ENCODE results near the gene JCHAIN. TPM values are rescaled to one million over a fixed set of nuclear protein-coding genes. Genes with fewer than 3 reads are reported as not detected.

JCHAIN gene
- total and polyA plus RNA-seq, 2 of the 13 experiments (the other 11 are each of a cell fraction or from before 2014, with no cell fraction given) = not detected

DNA sequence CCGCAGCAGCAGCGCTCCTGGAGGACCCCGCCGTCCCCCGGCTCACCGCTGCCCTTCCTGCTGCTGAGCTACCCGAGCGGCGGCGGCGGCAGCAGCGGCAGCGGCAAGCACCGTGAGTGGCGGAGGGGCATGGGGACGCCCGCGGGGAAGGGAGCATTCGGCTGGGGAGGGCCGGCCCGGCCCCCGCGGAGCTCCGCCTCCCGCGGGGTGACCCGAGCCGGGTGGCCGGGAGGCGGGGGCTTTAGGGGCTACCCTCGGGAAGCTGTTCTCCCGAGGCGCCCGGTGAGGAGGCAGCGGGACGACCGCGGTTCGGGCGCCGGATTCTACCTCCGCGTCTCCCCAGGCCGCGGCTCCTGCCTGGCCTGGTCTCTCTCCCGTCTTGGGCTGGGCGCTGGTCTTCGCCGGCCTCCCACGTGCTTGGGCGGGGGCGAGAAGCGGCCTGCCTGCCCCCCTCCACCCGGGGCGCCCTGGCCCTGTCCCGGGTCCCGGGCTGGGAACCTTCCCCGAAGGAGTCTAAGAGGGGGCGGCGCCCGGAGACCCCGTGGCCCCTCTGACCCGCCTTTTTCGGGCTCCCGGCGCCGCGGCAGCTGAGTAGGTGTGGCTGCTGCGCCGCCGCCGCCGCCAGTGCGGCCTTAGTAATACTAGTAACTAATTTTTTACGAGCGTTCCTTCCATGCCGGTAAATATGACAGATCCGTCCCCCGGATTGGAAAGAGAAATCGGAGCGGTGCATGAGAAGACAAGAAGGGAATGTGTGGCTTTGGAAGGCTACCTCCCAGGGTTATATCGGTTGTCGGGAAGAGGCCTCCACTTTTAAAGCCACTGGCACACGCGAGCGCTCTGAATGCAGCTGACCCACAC lies 39.1 kb upstream of the JCHAIN start (continued):
- TF ChIP-seq ZNF674 (CRISPR knock-in tag; IDR thresholded peaks at IDR 0.05; ENCODE audit: low read depth) = no peak
- peak; percentile 82 for TF ChIP-seq PHF8 (CRISPR knock-in tag; IDR thresholded peaks at IDR 0.05)
- TF ChIP-seq, protein P1, sequence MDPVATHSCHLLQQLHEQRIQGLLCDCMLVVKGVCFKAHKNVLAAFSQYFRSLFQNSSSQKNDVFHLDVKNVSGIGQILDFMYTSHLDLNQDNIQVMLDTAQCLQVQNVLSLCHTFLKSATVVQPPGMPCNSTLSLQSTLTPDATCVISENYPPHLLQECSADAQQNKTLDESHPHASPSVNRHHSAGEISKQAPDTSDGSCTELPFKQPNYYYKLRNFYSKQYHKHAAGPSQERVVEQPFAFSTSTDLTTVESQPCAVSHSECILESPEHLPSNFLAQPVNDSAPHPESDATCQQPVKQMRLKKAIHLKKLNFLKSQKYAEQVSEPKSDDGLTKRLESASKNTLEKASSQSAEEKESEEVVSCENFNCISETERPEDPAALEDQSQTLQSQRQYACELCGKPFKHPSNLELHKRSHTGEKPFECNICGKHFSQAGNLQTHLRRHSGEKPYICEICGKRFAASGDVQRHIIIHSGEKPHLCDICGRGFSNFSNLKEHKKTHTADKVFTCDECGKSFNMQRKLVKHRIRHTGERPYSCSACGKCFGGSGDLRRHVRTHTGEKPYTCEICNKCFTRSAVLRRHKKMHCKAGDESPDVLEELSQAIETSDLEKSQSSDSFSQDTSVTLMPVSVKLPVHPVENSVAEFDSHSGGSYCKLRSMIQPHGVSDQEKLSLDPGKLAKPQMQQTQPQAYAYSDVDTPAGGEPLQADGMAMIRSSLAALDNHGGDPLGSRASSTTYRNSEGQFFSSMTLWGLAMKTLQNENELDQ (CRISPR knock-in tag; IDR thresholded peaks at IDR 0.05; ENCODE audit: borderline replicate concordance) = no peak
- TF ChIP-seq, protein P2, sequence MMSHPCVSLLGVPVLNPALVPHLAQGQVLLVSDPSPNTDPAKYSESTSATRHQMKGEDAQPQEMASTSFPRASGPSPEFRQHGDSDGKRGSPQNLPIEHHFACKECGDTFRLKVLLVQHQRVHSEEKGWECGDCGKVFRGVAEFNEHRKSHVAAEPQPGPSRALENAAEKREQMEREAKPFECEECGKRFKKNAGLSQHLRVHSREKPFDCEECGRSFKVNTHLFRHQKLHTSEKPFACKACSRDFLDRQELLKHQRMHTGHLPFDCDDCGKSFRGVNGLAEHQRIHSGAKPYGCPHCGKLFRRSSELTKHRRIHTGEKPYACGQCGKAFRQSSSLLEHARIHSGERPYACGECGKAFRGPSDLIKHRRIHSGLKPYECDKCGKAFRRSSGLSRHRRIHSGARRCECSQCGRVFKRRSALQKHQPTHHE (CRISPR knock-in tag; IDR thresholded peaks at IDR 0.05; ENCODE audit: borderline replicate concordance) = 0 out of 2 replicates have a peak, but pooled peaks have one; percentile 55
- TF ChIP-seq, protein P3, sequence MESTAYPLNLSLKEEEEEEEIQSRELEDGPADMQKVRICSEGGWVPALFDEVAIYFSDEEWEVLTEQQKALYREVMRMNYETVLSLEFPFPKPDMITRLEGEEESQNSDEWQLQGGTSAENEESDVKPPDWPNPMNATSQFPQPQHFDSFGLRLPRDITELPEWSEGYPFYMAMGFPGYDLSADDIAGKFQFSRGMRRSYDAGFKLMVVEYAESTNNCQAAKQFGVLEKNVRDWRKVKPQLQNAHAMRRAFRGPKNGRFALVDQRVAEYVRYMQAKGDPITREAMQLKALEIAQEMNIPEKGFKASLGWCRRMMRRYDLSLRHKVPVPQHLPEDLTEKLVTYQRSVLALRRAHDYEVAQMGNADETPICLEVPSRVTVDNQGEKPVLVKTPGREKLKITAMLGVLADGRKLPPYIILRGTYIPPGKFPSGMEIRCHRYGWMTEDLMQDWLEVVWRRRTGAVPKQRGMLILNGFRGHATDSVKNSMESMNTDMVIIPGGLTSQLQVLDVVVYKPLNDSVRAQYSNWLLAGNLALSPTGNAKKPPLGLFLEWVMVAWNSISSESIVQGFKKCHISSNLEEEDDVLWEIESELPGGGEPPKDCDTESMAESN (CRISPR knock-in tag; conservative IDR thresholded peaks at IDR 0.05) = no peak; the same call in 1 of the 2 replicates
- TF ChIP-seq SRF (IDR thresholded peaks at IDR 0.05; ENCODE audit: low read depth, low read length) = 0 out of 2 replicates have a peak, but pooled peaks have one; percentile 39
- 0 out of 2 replicates have a peak, but pooled peaks have one; percentile 43 for TF ChIP-seq HMG20B (CRISPR knock-in tag; conservative IDR thresholded peaks at IDR 0.05)
- TF ChIP-seq, protein P4, sequence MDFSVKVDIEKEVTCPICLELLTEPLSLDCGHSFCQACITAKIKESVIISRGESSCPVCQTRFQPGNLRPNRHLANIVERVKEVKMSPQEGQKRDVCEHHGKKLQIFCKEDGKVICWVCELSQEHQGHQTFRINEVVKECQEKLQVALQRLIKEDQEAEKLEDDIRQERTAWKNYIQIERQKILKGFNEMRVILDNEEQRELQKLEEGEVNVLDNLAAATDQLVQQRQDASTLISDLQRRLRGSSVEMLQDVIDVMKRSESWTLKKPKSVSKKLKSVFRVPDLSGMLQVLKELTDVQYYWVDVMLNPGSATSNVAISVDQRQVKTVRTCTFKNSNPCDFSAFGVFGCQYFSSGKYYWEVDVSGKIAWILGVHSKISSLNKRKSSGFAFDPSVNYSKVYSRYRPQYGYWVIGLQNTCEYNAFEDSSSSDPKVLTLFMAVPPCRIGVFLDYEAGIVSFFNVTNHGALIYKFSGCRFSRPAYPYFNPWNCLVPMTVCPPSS (IDR thresholded peaks at IDR 0.05) = no peak
- TF ChIP-seq, protein P5, sequence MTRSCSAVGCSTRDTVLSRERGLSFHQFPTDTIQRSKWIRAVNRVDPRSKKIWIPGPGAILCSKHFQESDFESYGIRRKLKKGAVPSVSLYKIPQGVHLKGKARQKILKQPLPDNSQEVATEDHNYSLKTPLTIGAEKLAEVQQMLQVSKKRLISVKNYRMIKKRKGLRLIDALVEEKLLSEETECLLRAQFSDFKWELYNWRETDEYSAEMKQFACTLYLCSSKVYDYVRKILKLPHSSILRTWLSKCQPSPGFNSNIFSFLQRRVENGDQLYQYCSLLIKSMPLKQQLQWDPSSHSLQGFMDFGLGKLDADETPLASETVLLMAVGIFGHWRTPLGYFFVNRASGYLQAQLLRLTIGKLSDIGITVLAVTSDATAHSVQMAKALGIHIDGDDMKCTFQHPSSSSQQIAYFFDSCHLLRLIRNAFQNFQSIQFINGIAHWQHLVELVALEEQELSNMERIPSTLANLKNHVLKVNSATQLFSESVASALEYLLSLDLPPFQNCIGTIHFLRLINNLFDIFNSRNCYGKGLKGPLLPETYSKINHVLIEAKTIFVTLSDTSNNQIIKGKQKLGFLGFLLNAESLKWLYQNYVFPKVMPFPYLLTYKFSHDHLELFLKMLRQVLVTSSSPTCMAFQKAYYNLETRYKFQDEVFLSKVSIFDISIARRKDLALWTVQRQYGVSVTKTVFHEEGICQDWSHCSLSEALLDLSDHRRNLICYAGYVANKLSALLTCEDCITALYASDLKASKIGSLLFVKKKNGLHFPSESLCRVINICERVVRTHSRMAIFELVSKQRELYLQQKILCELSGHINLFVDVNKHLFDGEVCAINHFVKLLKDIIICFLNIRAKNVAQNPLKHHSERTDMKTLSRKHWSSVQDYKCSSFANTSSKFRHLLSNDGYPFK (CRISPR knock-in tag; IDR thresholded peaks at IDR 0.05; ENCODE audit: borderline replicate concordance) = peak; percentile 49; the same call in 1 of the 2 replicates
- TF ChIP-seq ZNF430 (CRISPR knock-in tag; IDR thresholded peaks at IDR 0.05) = 0 out of 2 replicates have a peak, but pooled peaks have one; percentile 62
- TF ChIP-seq, protein P6, sequence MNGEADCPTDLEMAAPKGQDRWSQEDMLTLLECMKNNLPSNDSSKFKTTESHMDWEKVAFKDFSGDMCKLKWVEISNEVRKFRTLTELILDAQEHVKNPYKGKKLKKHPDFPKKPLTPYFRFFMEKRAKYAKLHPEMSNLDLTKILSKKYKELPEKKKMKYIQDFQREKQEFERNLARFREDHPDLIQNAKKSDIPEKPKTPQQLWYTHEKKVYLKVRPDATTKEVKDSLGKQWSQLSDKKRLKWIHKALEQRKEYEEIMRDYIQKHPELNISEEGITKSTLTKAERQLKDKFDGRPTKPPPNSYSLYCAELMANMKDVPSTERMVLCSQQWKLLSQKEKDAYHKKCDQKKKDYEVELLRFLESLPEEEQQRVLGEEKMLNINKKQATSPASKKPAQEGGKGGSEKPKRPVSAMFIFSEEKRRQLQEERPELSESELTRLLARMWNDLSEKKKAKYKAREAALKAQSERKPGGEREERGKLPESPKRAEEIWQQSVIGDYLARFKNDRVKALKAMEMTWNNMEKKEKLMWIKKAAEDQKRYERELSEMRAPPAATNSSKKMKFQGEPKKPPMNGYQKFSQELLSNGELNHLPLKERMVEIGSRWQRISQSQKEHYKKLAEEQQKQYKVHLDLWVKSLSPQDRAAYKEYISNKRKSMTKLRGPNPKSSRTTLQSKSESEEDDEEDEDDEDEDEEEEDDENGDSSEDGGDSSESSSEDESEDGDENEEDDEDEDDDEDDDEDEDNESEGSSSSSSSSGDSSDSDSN (CRISPR knock-in tag; IDR thresholded peaks at IDR 0.05) = peak; percentile 45
- peak; percentile 56; the same call in 1 of the 2 replicates for TF ChIP-seq DNMT3B (CRISPR knock-in tag; conservative IDR thresholded peaks at IDR 0.05)
- 0 out of 2 replicates have a peak, but pooled peaks have one; percentile 44 for TF ChIP-seq ZNF772 (CRISPR knock-in tag; IDR thresholded peaks at IDR 0.05)
- TF ChIP-seq SOX6 (IDR thresholded peaks at IDR 0.05) = no peak
- TF ChIP-seq SOX6 (CRISPR knock-in tag; IDR thresholded peaks at IDR 0.05) = peak; percentile 57
- peak; percentile 79 for TF ChIP-seq RNF2 (conservative IDR thresholded peaks at IDR 0.05; ENCODE audit: low read depth)
